ENCODE measurements around the gene PLXNA2. TPM values are rescaled to one million over a fixed set of nuclear protein-coding genes. Genes with fewer than 3 reads are reported as not detected.

PLXNA2 gene
- total RNA-seq, 1 donor from 2014 or later, result 1.7 TPM

- Mint-ChIP-seq H3K4me1 (peaks cover 28% of the 10 kb centered on the region), H3K27me3 (ENCODE audit: insufficient read depth, low read depth) (peaks cover 5% of the 10 kb centered on the region), H3K36me3 (peaks cover 30% of the 10 kb centered on the region), H3K4me3 (no peak overlapping the region), H3K27ac (no peak overlapping the region), H3K9me3 (no peaks in the 10 kb centered on the region)
- no peak for DNase-seq (ENCODE audit: low spot score)
- Histone ChIP-seq H3F3A (ENCODE audit: low read depth) (no peaks in the 10 kb centered on the region), H3K9ac (no peak overlapping the region), H3K27ac (no peak overlapping the region), H4K20me1 (ENCODE audit: low read depth) (no peaks in the 10 kb centered on the region), H2AFZ (replicated peaks) (no peak overlapping the region), H3K4me2 (no peak overlapping the region), H3K4me3 (no peak overlapping the region), H3K79me2 (ENCODE audit: low read depth) (no peaks in the 10 kb centered on the region), H3K27me3 (no peaks in the 10 kb centered on the region), H3K36me3 (no peaks in the 10 kb centered on the region), H3K9me3 (ENCODE audit: low read depth) (no peaks in the 10 kb centered on the region), H3K4me1 (peaks cover 13% of the 10 kb centered on the region)
- TF ChIP-seq EZH2phosphoT487 (IDR thresholded peaks at IDR 0.05) (no peak), CTCF (IDR thresholded peaks at IDR 0.05) (no peak), EZH2 (IDR thresholded peaks at IDR 0.05) (no peak)
Measured at GRCh38 chr1:208217781-208218180, 26.4 kb downstream of the PLXNA2 start.

GRCh38 chr1:208216806-208217205 lies 27.4 kb downstream of the PLXNA2 start:
- Histone ChIP-seq H3K4me2 (no peak overlapping the region), H3K9ac (no peak overlapping the region), H3K9me3 (ENCODE audit: low read depth) (no peaks in the 10 kb centered on the region), H3K36me3 (no peaks in the 10 kb centered on the region), H3K27ac (no peak overlapping the region), H3K27me3 (no peaks in the 10 kb centered on the region), H3K79me2 (ENCODE audit: low read depth) (no peaks in the 10 kb centered on the region), H3F3A (ENCODE audit: low read depth) (no peaks in the 10 kb centered on the region), H2AFZ (replicated peaks) (no peak overlapping the region), H4K20me1 (ENCODE audit: low read depth) (no peaks in the 10 kb centered on the region), H3K4me1 (peaks cover 13% of the 10 kb centered on the region), H3K4me3 (no peak overlapping the region)
- H3K27me3 Mint-ChIP-seq (ENCODE audit: insufficient read depth, low read depth), result peaks cover 5% of the 10 kb centered on the region
- no peak for DNase-seq (ENCODE audit: low spot score)
- H3K4me1 Mint-ChIP-seq, result peaks cover 26% of the 10 kb centered on the region
- TF ChIP-seq EZH2 (IDR thresholded peaks at IDR 0.05) (no peak), EZH2phosphoT487 (IDR thresholded peaks at IDR 0.05) (no peak), CTCF (IDR thresholded peaks at IDR 0.05) (no peak)
- no peak overlapping the region for H3K4me3 Mint-ChIP-seq
- H3K36me3 Mint-ChIP-seq, result peaks cover 34% of the 10 kb centered on the region
- H3K9me3 Mint-ChIP-seq, result no peaks in the 10 kb centered on the region
- no peak overlapping the region for H3K27ac Mint-ChIP-seq

GRCh38 chr1:208216062-208216461 lies 28.1 kb downstream of the PLXNA2 start:
- H2AFZ ChIP-seq (replicated peaks), result no peak overlapping the region
- Mint-ChIP-seq H3K36me3 (peaks cover 37% of the 10 kb centered on the region), H3K4me1 (peaks cover 22% of the 10 kb centered on the region), H3K4me3 (no peak overlapping the region), H3K9me3 (no peaks in the 10 kb centered on the region), H3K27ac (no peak overlapping the region), H3K27me3 (ENCODE audit: insufficient read depth, low read depth) (peaks cover 11% of the 10 kb centered on the region)
- no peaks in the 10 kb centered on the region for H3K27me3 ChIP-seq
- no peaks in the 10 kb centered on the region for H3K9me3 ChIP-seq (ENCODE audit: low read depth)
- no peak for DNase-seq (ENCODE audit: low spot score)
- no peaks in the 10 kb centered on the region for H3K79me2 ChIP-seq (ENCODE audit: low read depth)
- H4K20me1 ChIP-seq (ENCODE audit: low read depth), result no peaks in the 10 kb centered on the region
- no peaks in the 10 kb centered on the region for H3K36me3 ChIP-seq
- H3K9ac ChIP-seq, result no peak overlapping the region
- H3K27ac ChIP-seq, result no peak overlapping the region
- no peaks in the 10 kb centered on the region for H3F3A ChIP-seq (ENCODE audit: low read depth)
- H3K4me1 ChIP-seq, result peaks cover 13% of the 10 kb centered on the region
- TF ChIP-seq CTCF (IDR thresholded peaks at IDR 0.05), result no peak
- H3K4me3 ChIP-seq, result no peak overlapping the region
- no peak overlapping the region for H3K4me2 ChIP-seq

- DNase-seq (ENCODE audit: low spot score), result no peak
- Histone ChIP-seq H3K27ac (no peak overlapping the region), H3K9ac (no peak overlapping the region), H3K4me1 (peaks cover 13% of the 10 kb centered on the region), H3K27me3 (no peaks in the 10 kb centered on the region), H3K4me3 (no peak overlapping the region), H3K79me2 (ENCODE audit: low read depth) (no peaks in the 10 kb centered on the region), H3F3A (ENCODE audit: low read depth) (no peaks in the 10 kb centered on the region), H3K9me3 (ENCODE audit: low read depth) (no peaks in the 10 kb centered on the region), H4K20me1 (ENCODE audit: low read depth) (no peaks in the 10 kb centered on the region), H2AFZ (replicated peaks) (no peak overlapping the region), H3K4me2 (no peak overlapping the region), H3K36me3 (no peaks in the 10 kb centered on the region)
- Mint-ChIP-seq H3K4me3 (no peak overlapping the region), H3K27me3 (ENCODE audit: insufficient read depth, low read depth) (peaks cover 8% of the 10 kb centered on the region), H3K27ac (no peak overlapping the region), H3K36me3 (peaks cover 38% of the 10 kb centered on the region), H3K4me1 (peaks cover 17% of the 10 kb centered on the region), H3K9me3 (no peaks in the 10 kb centered on the region)
- TF ChIP-seq EZH2 (IDR thresholded peaks at IDR 0.05) (no peak), CTCF (IDR thresholded peaks at IDR 0.05) (no peak), EZH2phosphoT487 (IDR thresholded peaks at IDR 0.05) (no peak)
Measured at GRCh38 chr1:208215393-208215792, 28.8 kb downstream of the PLXNA2 start.
